Activated CD4-positive, alpha-beta T cell treated with anti-CD3 and anti-CD28 coated beads for 36 hours (primary cell): Measurements from ENCODE around the gene NPR3. TPM values are rescaled to one million over a fixed set of nuclear protein-coding genes. Genes with fewer than 3 reads are reported as not detected.
"Not testable (repeated sequence)": the region's sequence is repeated elsewhere in the genome, so short reads cannot be mapped to it uniquely, and the experiment has no call there.

Source experiments
- ATAC-seq: fragments of 200-7000 bp; cut with Tn5 transposase; one replicate; pipeline ENCODE4 v1.10.0; 2021; ENCODE audit warnings: mild to moderate bottlenecking, moderate library complexity
- CTCF ChIA-PET: fragments of 350-600 bp; sonication (Branson Sonifier 250); formaldehyde crosslinking; loops from one replicate; lab custom pipeline; 2021; ENCODE audit warnings: antibody characterized with exemption; lab: Charles Lee
- POLR2A ChIA-PET: fragments of 350-600 bp; sonication (Branson Sonifier 250); formaldehyde crosslinking; loops from one replicate; lab custom pipeline; 2021; ENCODE audit warnings: antibody characterized with exemption, inconsistent platforms; lab: Charles Lee
- DNase-seq: peaks from one replicate; pipeline ENCODE4 v3.0.0-alpha.2; 2020
- H3K27ac Mint-ChIP-seq: one replicate; pipeline ENCODE4 v1.8.0; 2021; ENCODE audit warnings: mixed read lengths
- H3K27me3 Mint-ChIP-seq: one replicate; pipeline ENCODE4 v1.8.0; 2021; ENCODE audit warnings: mixed read lengths
- H3K36me3 Mint-ChIP-seq: one replicate; pipeline ENCODE4 v1.8.0; 2021; ENCODE audit warnings: low read depth, mixed read lengths
- H3K4me1 Mint-ChIP-seq: one replicate; pipeline ENCODE4 v1.8.0; 2021; ENCODE audit warnings: mixed read lengths
- H3K4me3 Mint-ChIP-seq: one replicate; pipeline ENCODE4 v1.8.0; 2021; ENCODE audit warnings: mild to moderate bottlenecking, moderate library complexity, mixed read lengths
- H3K9me3 Mint-ChIP-seq: one replicate; pipeline ENCODE4 v1.8.0; 2021; ENCODE audit warnings: low read depth, mixed read lengths
- intact Hi-C, 2 experiments: fragments of 100-400 bp; cut with DNase I in 1 of 2; cut with micrococcal nuclease in 1 of 2; formaldehyde crosslinking; loops; one replicate each; pipeline versions ENCODE4 v1.14.2 to v1.15.1; 2022 to 2024; cut with DNase I, micrococcal nuclease
- total RNA-seq, 2 experiments: library from RNA; stranded (reverse); gene quantifications; one replicate each; pipeline ENCODE4 v1.2.3, GENCODE V29; 2021

NPR3 gene
- total RNA-seq, 2 experiments from 2014 or later: 0.05 to 0.09 TPM

- ATAC-seq: no peak
- CTCF ChIA-PET: interaction anchor here (0.6 kb wide), 1 partner anchor 227 kb away, joined by 3 read pairs; no protein-coding TSS in a partner anchor
- intact Hi-C loops: no loop called here
- H3K27me3 Mint-ChIP-seq: peaks cover 2% of the 10 kb centered on the region
- H3K27ac Mint-ChIP-seq: no peak overlapping the region
- no peaks in the 10 kb centered on the region for H3K4me1 Mint-ChIP-seq
- no peaks in the 10 kb centered on the region for H3K9me3 Mint-ChIP-seq
- H3K36me3 Mint-ChIP-seq: no peaks in the 10 kb centered on the region
- no peak for DNase-seq
- POLR2A ChIA-PET: no interaction called here
- H3K4me3 Mint-ChIP-seq: no peak overlapping the region
Measured at GRCh38 chr5:32785611-32786254, 74.6 kb downstream of the NPR3 start.

DNA sequence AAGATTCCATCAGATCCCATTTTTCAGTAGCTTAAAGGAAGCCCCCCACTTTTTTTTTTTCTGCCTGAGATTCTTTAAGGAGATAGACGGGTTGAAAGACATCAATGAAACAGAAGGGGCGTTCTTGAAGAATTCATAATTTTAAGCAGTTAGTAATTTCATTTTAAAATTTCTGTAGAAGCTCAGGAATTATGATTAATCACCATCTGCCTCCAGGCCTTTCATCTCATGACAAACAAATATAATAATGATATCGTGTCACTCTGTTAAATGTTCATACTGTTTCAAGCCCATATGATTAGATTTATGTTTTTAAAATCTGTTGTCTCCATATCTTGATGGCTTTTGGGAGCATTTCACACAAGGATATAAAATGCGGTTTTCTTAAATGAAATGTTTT is 75.2 kb downstream of the NPR3 start:
- H3K4me3 Mint-ChIP-seq: no peak overlapping the region
- peaks cover 2% of the 10 kb centered on the region for H3K27me3 Mint-ChIP-seq
- no peaks in the 10 kb centered on the region for H3K9me3 Mint-ChIP-seq
- intact Hi-C loops: no loop called here
- ChIA-PET CTCF (interaction anchor here (0.6 kb wide), 1 partner anchor 228 kb away, joined by 3 read pairs; no protein-coding TSS in a partner anchor), POLR2A (no interaction called here)
- H3K36me3 Mint-ChIP-seq: no peaks in the 10 kb centered on the region
- no peak overlapping the region for H3K27ac Mint-ChIP-seq
- no peak for ATAC-seq
- no peaks in the 10 kb centered on the region for H3K4me1 Mint-ChIP-seq
- DNase-seq: no peak

DNA sequence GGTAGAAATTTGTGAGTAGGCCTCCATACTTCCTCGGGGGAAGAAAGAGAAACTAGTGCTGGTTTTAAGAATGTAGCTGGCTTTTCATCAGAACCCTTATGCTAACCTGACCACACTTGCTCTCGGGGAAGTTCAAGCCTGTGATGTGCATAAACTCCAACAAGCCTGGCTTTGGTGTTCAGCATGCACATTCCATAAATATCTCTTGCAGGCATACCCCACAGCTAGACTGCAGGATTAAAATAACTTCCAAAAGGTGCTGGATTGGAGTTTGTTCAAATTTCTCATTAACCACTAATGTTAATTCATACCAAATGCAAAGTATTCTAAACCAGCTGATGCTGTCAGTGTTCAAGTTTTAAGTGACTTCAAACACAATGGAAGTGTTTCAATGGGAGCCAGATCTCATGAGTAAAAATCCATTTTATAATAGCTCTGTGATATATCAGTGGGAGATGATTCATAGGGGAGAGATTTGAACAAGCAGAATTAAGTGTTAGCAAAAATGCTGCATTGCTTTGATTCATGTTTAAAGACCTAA is 79.4 kb downstream of the NPR3 start:
- intact Hi-C loops: no loop called here
- H3K9me3 Mint-ChIP-seq: no peaks in the 10 kb centered on the region
- no peak overlapping the region for H3K4me3 Mint-ChIP-seq

GRCh38 chr5:32791536-32792243 is 80.6 kb downstream of the NPR3 start:
- intact Hi-C loops: no loop called here
- H3K9me3 Mint-ChIP-seq: no peaks in the 10 kb centered on the region
- no peak overlapping the region for H3K27ac Mint-ChIP-seq
- no peaks in the 10 kb centered on the region for H3K4me1 Mint-ChIP-seq
- CTCF ChIA-PET: interaction anchor here (0.7 kb wide), 1 partner anchor 1269 kb away, joined by 4 read pairs; no protein-coding TSS in a partner anchor
- no peak for DNase-seq
- no peak overlapping the region for H3K4me3 Mint-ChIP-seq
- no peak for ATAC-seq
- H3K36me3 Mint-ChIP-seq: no peaks in the 10 kb centered on the region
- H3K27me3 Mint-ChIP-seq: peaks cover 2% of the 10 kb centered on the region
- POLR2A ChIA-PET: no interaction called here

More for the DNA sequence above, 79.4 kb downstream of the NPR3 start:
- POLR2A ChIA-PET: no interaction called here
- CTCF ChIA-PET: interaction anchor here (0.5 kb wide), 1 partner anchor 1644 kb away, joined by 3 read pairs; no protein-coding TSS in a partner anchor
- no peaks in the 10 kb centered on the region for H3K4me1 Mint-ChIP-seq
- H3K36me3 Mint-ChIP-seq: no peaks in the 10 kb centered on the region
- no peak for DNase-seq
- no peak for ATAC-seq
- H3K27me3 Mint-ChIP-seq: peaks cover 2% of the 10 kb centered on the region
- H3K27ac Mint-ChIP-seq: no peak overlapping the region

GRCh38 chr5:32794086-32794485 is 83.0 kb downstream of the NPR3 start:
- POLR2A ChIA-PET: no interaction called here
- no peak for DNase-seq
- Mint-ChIP-seq H3K4me3 (no peak overlapping the region), H3K27ac (no peak overlapping the region), H3K9me3 (no peaks in the 10 kb centered on the region), H3K27me3 (no peaks in the 10 kb centered on the region), H3K4me1 (no peaks in the 10 kb centered on the region), H3K36me3 (no peaks in the 10 kb centered on the region)
- no peak for ATAC-seq
- intact Hi-C loops: no loop called here
- CTCF ChIA-PET: no interaction called here

- Mint-ChIP-seq H3K27ac (no peak overlapping the region), H3K9me3 (peaks cover 17% of the 10 kb centered on the region), H3K27me3 (no peaks in the 10 kb centered on the region), H3K4me1 (no peaks in the 10 kb centered on the region), H3K36me3 (no peaks in the 10 kb centered on the region), H3K4me3 (no peak overlapping the region)
- CTCF ChIA-PET: no interaction called here
- DNase-seq (no peak), ATAC-seq (no peak)
- POLR2A ChIA-PET: no interaction called here
- intact Hi-C loops: no loop called here
Measured at GRCh38 chr5:32802764-32803163, 91.6 kb downstream of the NPR3 start.

- intact Hi-C loops: no loop called here
- Mint-ChIP-seq H3K36me3 (no peaks in the 10 kb centered on the region), H3K27ac (no peak overlapping the region), H3K27me3 (no peaks in the 10 kb centered on the region), H3K4me3 (no peak overlapping the region), H3K4me1 (no peaks in the 10 kb centered on the region), H3K9me3 (peaks cover 17% of the 10 kb centered on the region)
- CTCF ChIA-PET: no interaction called here
- no peak for DNase-seq
- POLR2A ChIA-PET: no interaction called here
- ATAC-seq: no peak
Measured at GRCh38 chr5:32803656-32804055, 92.5 kb downstream of the NPR3 start.

DNA sequence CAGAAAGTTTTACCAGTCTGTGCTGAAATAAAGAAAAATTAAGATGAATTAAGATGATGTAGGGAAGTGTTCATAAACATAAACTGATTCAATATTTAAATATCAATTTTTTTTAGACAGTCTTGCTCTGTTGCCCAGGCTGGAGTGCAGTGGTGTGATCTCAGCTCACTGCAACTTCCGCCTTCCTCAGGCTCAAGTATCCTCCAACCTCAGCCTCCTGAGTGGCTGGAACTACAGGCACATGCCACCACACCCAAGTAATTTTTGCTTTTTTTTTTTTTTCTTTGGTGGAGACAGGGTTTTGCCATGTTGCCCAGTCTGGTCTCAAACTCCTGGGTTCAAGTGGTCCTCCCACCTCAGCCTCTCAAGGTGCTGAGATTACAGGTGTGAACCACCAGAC is 94.3 kb downstream of the NPR3 start:
- H3K4me1 Mint-ChIP-seq, H3K36me3 Mint-ChIP-seq, ATAC-seq, H3K27ac Mint-ChIP-seq, intact Hi-C loops, POLR2A ChIA-PET, H3K27me3 Mint-ChIP-seq, CTCF ChIA-PET, H3K4me3 Mint-ChIP-seq, DNase-seq: not testable (repeated sequence)
- peaks cover 12% of the 10 kb centered on the region for H3K9me3 Mint-ChIP-seq

DNA sequence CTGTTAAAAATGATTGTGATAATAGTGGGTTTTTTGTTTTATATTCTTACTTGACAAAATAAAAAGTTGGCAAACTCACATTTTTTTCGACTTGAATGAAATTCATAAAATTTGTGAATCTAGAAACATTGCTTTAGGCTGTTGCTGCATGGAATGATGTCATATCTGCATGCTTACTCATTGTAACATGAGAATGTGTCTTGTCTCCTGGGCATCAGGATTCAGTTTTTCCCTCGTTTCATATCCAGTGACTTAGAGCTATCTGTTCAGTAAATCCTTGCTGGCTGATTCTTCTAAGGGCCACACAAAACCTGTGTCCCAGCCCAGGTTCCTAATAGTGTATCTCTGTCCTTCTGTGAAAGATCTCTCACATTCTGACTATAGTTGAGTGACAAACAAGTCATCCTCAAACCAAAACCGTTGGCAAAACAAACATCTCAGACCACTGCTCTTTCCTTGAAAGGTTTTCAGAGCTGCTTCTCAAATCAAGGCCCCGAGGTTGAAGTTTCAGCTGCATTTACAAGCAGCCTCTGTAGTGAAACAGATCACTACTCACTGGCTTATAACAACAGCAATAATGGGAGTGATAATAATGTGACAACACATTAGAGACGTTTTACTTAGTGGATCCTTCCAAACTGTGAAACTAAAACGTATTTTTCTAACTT is 95.0 kb downstream of the NPR3 start:
- no peak for DNase-seq
- Mint-ChIP-seq H3K4me1 (no peaks in the 10 kb centered on the region), H3K27me3 (no peaks in the 10 kb centered on the region), H3K4me3 (no peak overlapping the region), H3K36me3 (no peaks in the 10 kb centered on the region), H3K9me3 (peaks cover 10% of the 10 kb centered on the region), H3K27ac (no peak overlapping the region)
- ChIA-PET POLR2A (no interaction called here), CTCF (interaction anchor here (0.6 kb wide), 1 partner anchor 28 kb away, joined by 5 read pairs; no protein-coding TSS in a partner anchor)
- intact Hi-C loops: no loop called here
- ATAC-seq: no peak

GRCh38 chr5:32808783-32809182 is 97.7 kb downstream of the NPR3 start:
- H3K36me3 Mint-ChIP-seq: no peaks in the 10 kb centered on the region
- ATAC-seq (no peak), DNase-seq (no peak)
- H3K27ac Mint-ChIP-seq: no peak overlapping the region
- H3K27me3 Mint-ChIP-seq: no peaks in the 10 kb centered on the region
- ChIA-PET CTCF (no interaction called here), POLR2A (no interaction called here)
- H3K4me1 Mint-ChIP-seq: no peaks in the 10 kb centered on the region
- no peak overlapping the region for H3K4me3 Mint-ChIP-seq
- intact Hi-C loops: no loop called here
- H3K9me3 Mint-ChIP-seq: peaks cover 5% of the 10 kb centered on the region

DNA sequence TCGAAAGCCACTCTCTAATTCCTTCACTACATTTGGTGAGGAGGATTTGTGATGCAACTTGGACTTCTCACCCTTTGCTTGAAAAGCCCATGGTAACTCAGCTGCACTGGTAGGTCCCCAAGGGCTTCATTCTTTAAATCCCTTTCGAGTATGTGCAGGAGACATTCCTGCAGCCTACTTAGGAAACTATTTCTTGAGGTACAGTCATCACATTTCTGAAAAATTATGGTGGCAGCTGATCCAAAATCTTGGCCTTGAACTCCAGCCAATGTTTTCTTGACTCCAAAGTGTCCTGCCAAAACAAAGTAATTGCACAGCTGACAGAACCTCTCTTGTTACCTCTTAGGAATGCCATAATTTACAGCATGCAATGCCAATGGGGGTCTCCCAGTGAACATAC is 99.7 kb downstream of the NPR3 start:
- ChIA-PET POLR2A (no interaction called here), CTCF (no interaction called here)
- Mint-ChIP-seq H3K4me1 (no peaks in the 10 kb centered on the region), H3K36me3 (no peaks in the 10 kb centered on the region), H3K27me3 (no peaks in the 10 kb centered on the region), H3K9me3 (peaks cover 1% of the 10 kb centered on the region), H3K4me3 (no peak overlapping the region), H3K27ac (no peak overlapping the region)
- ATAC-seq (no peak), DNase-seq (no peak)
- intact Hi-C loops: no loop called here
